ENCODE measurements around the gene FBXW4.

- no peak for TF ChIP-seq POLR2AphosphoS5 (IDR thresholded peaks at IDR 0.05)
- TF ChIP-seq CTCF (IDR thresholded peaks at IDR 0.05): no peak
Observed at GRCh38 chr10:101573885-101574753, 120.9 kb downstream of the FBXW4 start.

All from prostate gland (tissue), 2 donors.